K562 (cell line): ENCODE data around the gene TMEM163.

Experiments
- CBX3 ChIP-seq, 2 experiments: IDR thresholded peaks; 1 replicate in 1 of 2; 2 replicates in 1 of 2; pipeline ENCODE4 v1.6.1; 2012; ENCODE audit warnings: inconsistent platforms in 2 of 2, low read length in 2 of 2, borderline replicate concordance in 1 of 2, control low read depth in 1 of 2
- CHD2 ChIP-seq: IDR thresholded peaks from 2 replicates; pipeline ENCODE4 v1.6.1; 2011; ENCODE audit warnings: low read depth, low read length
- NR2C2 ChIP-seq, 2 experiments: fragments of 200-800 bp in 1 of 2; sonication (Bioruptor generic) in 1 of 2; sonication (generic) in 1 of 2; formaldehyde crosslinking in 1 of 2; IDR thresholded peaks; 2 replicates each; pipeline versions ENCODE4 v1.6.1 to v1.8.0; 2016 to 2022; ENCODE audit warnings: mild to moderate bottlenecking in 1 of 2, missing compliant biosample characterization in 1 of 2, missing genetic modification characterization in 1 of 2, missing genetic modification reagents in 1 of 2
- POLR2AphosphoS5 ChIP-seq: IDR thresholded peaks from 2 replicates; pipeline ENCODE4 v1.6.1; 2011; ENCODE audit warnings: mild to moderate bottlenecking, low read depth, low read length, moderate library complexity; ENCODE audit not compliant: control insufficient read depth, insufficient read depth
- REST ChIP-seq, 2 experiments: fragments of 450-650 bp; formaldehyde crosslinking in 1 of 2; IDR thresholded peaks; 2 replicates each; pipeline versions ENCODE4 v1.4.0 to v1.6.1; 2014 to 2020; ENCODE audit warnings: mild to moderate bottlenecking in 2 of 2, borderline replicate concordance in 1 of 2, low read depth in 1 of 2
- TF ChIP-seq, protein P1 (sequence below), 3 experiments: IDR thresholded peaks in 2 of 3; conservative IDR thresholded peaks in 1 of 3; 2 replicates each; pipeline ENCODE4 v1.5.1; 2011 to 2012; ENCODE audit warnings: low read length in 3 of 3, mild to moderate bottlenecking in 3 of 3, control low read depth in 2 of 3, improper control_type of control experiment in 1 of 3, inconsistent platforms in 1 of 3, low read depth in 1 of 3, mixed read lengths in 1 of 3, moderate library complexity in 1 of 3; ENCODE audit not compliant: insufficient read depth in 2 of 3
- TF ChIP-seq, protein P2 (sequence below): sonication (generic); formaldehyde crosslinking; IDR thresholded peaks from 2 replicates; pipeline ENCODE4 v1.8.0; 2022; ENCODE audit warnings: mild to moderate bottlenecking, low read depth, missing genetic modification reagents
- TF ChIP-seq, protein P3 (sequence below): fragments of 150-350 bp; IDR thresholded peaks from 2 replicates; pipeline ENCODE4 v1.6.1; 2014; ENCODE audit warnings: low read depth, mild to moderate bottlenecking, low read length, borderline replicate concordance

DNA sequence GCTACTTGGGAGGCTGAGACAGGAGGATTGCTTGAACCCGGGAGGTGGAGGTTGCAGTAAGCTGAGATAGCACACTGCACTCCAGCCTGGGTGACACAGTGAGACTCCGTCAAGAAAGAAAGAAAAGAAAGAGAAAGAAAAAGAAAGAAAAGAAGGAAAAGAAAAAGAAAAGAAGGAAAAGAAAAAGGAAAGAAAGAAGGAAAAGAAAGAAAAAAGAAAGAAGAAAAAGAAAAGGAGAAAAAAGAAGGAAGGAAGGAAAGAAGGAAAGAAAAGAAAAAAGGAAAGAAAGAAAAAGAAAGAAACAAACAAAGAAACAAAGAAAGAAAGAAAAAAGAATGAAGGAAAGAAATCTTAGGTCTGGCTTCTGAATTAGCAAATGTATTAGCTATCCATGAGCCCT, 150.4 kb downstream of the TMEM163 start:
- TF ChIP-seq CHD2 (no peak), POLR2AphosphoS5 (no peak), REST (IDR thresholded peaks at IDR 0.05; ENCODE audit: borderline replicate concordance) (no peak), REST (CRISPR knock-in tag; IDR thresholded peaks at IDR 0.05; ENCODE audit: low read depth) (no peak), CBX3 (IDR thresholded peaks at IDR 0.05; ENCODE audit: borderline replicate concordance in 1 of 2, low read length in 2 of 2) (no peak), NR2C2 (CRISPR knock-in tag; IDR thresholded peaks at IDR 0.05) (no peak), NR2C2 (tag; IDR thresholded peaks at IDR 0.05) (no peak)
- TF ChIP-seq, protein P1, sequence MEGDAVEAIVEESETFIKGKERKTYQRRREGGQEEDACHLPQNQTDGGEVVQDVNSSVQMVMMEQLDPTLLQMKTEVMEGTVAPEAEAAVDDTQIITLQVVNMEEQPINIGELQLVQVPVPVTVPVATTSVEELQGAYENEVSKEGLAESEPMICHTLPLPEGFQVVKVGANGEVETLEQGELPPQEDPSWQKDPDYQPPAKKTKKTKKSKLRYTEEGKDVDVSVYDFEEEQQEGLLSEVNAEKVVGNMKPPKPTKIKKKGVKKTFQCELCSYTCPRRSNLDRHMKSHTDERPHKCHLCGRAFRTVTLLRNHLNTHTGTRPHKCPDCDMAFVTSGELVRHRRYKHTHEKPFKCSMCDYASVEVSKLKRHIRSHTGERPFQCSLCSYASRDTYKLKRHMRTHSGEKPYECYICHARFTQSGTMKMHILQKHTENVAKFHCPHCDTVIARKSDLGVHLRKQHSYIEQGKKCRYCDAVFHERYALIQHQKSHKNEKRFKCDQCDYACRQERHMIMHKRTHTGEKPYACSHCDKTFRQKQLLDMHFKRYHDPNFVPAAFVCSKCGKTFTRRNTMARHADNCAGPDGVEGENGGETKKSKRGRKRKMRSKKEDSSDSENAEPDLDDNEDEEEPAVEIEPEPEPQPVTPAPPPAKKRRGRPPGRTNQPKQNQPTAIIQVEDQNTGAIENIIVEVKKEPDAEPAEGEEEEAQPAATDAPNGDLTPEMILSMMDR (IDR thresholded peaks at IDR 0.05 in 2 of 3, conservative IDR thresholded peaks at IDR 0.05 in 1 of 3; ENCODE audit: insufficient read depth in 2 of 3, low read depth in 1 of 3, low read length in 3 of 3): no peak
- TF ChIP-seq, protein P2, sequence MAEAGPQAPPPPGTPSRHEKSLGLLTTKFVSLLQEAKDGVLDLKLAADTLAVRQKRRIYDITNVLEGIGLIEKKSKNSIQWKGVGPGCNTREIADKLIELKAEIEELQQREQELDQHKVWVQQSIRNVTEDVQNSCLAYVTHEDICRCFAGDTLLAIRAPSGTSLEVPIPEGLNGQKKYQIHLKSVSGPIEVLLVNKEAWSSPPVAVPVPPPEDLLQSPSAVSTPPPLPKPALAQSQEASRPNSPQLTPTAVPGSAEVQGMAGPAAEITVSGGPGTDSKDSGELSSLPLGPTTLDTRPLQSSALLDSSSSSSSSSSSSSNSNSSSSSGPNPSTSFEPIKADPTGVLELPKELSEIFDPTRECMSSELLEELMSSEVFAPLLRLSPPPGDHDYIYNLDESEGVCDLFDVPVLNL (CRISPR knock-in tag): no peak
- TF ChIP-seq, protein P3, sequence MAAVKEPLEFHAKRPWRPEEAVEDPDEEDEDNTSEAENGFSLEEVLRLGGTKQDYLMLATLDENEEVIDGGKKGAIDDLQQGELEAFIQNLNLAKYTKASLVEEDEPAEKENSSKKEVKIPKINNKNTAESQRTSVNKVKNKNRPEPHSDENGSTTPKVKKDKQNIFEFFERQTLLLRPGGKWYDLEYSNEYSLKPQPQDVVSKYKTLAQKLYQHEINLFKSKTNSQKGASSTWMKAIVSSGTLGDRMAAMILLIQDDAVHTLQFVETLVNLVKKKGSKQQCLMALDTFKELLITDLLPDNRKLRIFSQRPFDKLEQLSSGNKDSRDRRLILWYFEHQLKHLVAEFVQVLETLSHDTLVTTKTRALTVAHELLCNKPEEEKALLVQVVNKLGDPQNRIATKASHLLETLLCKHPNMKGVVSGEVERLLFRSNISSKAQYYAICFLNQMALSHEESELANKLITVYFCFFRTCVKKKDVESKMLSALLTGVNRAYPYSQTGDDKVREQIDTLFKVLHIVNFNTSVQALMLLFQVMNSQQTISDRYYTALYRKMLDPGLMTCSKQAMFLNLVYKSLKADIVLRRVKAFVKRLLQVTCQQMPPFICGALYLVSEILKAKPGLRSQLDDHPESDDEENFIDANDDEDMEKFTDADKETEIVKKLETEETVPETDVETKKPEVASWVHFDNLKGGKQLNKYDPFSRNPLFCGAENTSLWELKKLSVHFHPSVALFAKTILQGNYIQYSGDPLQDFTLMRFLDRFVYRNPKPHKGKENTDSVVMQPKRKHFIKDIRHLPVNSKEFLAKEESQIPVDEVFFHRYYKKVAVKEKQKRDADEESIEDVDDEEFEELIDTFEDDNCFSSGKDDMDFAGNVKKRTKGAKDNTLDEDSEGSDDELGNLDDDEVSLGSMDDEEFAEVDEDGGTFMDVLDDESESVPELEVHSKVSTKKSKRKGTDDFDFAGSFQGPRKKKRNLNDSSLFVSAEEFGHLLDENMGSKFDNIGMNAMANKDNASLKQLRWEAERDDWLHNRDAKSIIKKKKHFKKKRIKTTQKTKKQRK: no peak
